Neural progenitor cell (in vitro differentiated cells): Measurements from ENCODE around the gene PDE7B. TPM values are rescaled to one million over a fixed set of nuclear protein-coding genes. Genes with fewer than 3 reads are reported as not detected.

Source experiments
- DNase-seq: peaks from one replicate; pipeline ENCODE4 v3.0.0-alpha.2; 2016; ENCODE audit warnings: low spot score
- H2AFZ ChIP-seq: fragments of 200-600 bp; sonication (generic); replicated peaks from 2 replicates; pipeline ENCODE4 v1.6.1; 2016; ENCODE audit warnings: antibody characterized with exemption
- H3F3A ChIP-seq: fragments of 200-600 bp; sonication (generic); 2 replicates; pipeline ENCODE4 v1.6.1; 2016; ENCODE audit warnings: antibody characterized with exemption, low read depth
- H3K27ac ChIP-seq: fragments of 200-600 bp; sonication (generic); 2 replicates; pipeline ENCODE4 v1.5.1; 2016; ENCODE audit warnings: mild to moderate bottlenecking
- H3K27me3 ChIP-seq: fragments of 200-600 bp; sonication (generic); 2 replicates; pipeline ENCODE4 v1.6.1; 2016; ENCODE audit warnings: mild to moderate bottlenecking, moderate library complexity
- H3K36me3 ChIP-seq: fragments of 200-600 bp; sonication (generic); 2 replicates; pipeline ENCODE4 v1.5.1; 2016
- H3K4me1 ChIP-seq: fragments of 200-600 bp; sonication (generic); 2 replicates; pipeline ENCODE4 v1.6.1; 2016; ENCODE audit warnings: mixed run types
- H3K4me2 ChIP-seq: fragments of 200-600 bp; sonication (generic); 2 replicates; pipeline ENCODE4 v1.6.1; 2016
- H3K4me3 ChIP-seq: fragments of 200-600 bp; sonication (generic); 2 replicates; pipeline ENCODE4 v1.5.1; 2016
- H3K79me2 ChIP-seq: fragments of 200-600 bp; sonication (generic); 2 replicates; pipeline ENCODE4 v1.6.1; 2016; ENCODE audit warnings: low read depth
- H3K9ac ChIP-seq: fragments of 200-600 bp; sonication (generic); 2 replicates; pipeline ENCODE4 v1.6.1; 2016
- H3K9me3 ChIP-seq: fragments of 200-600 bp; sonication (generic); 2 replicates; pipeline ENCODE4 v1.5.1; 2016; ENCODE audit warnings: low read depth
- H4K20me1 ChIP-seq: fragments of 200-600 bp; sonication (generic); 2 replicates; pipeline ENCODE4 v1.6.1; 2016; ENCODE audit warnings: low read depth
- H3K27ac Mint-ChIP-seq: 3 replicates; pipeline ENCODE4 v1.8.0; 2021; ENCODE audit warnings: mixed read lengths
- H3K27me3 Mint-ChIP-seq: 2 replicates; pipeline ENCODE4 v1.8.0; 2022; ENCODE audit warnings: low read depth, mild to moderate bottlenecking, inconsistent platforms, moderate library complexity, mixed read lengths; ENCODE audit not compliant: insufficient read depth
- H3K36me3 Mint-ChIP-seq: 3 replicates; pipeline ENCODE4 v1.8.0; 2021; ENCODE audit warnings: mixed read lengths
- H3K4me1 Mint-ChIP-seq: 3 replicates; pipeline ENCODE4 v1.8.0; 2021; ENCODE audit warnings: mixed read lengths
- H3K4me3 Mint-ChIP-seq: 3 replicates; pipeline ENCODE4 v1.8.0; 2021; ENCODE audit warnings: mild to moderate bottlenecking, moderate library complexity, mixed read lengths
- H3K9me3 Mint-ChIP-seq: 3 replicates; pipeline ENCODE4 v1.8.0; 2020; ENCODE audit warnings: mixed read lengths
- CTCF ChIP-seq: fragments of 200-600 bp; sonication (generic); IDR thresholded peaks from 2 replicates; pipeline ENCODE4 v1.5.1; 2017; ENCODE audit warnings: antibody characterized with exemption, mild to moderate bottlenecking
- EZH2 ChIP-seq: fragments of 200-600 bp; sonication (generic); IDR thresholded peaks from 2 replicates; pipeline ENCODE4 v1.6.1; 2017; ENCODE audit warnings: antibody characterized with exemption, mild to moderate bottlenecking, moderate library complexity
- EZH2phosphoT487 ChIP-seq: fragments of 200-600 bp; sonication (generic); IDR thresholded peaks from 2 replicates; pipeline ENCODE4 v1.6.1; 2017; ENCODE audit warnings: antibody characterized with exemption
- total RNA-seq: library from RNA; depleted of rRNA; stranded (reverse); fragments of >200 nt; gene quantifications from 2 replicates; pipeline ENCODE4 v1.2.3, GENCODE V29; 2015; ENCODE audit warnings: low replicate concordance

Gene PDE7B
- total RNA-seq, 1 donor from 2014 or later: 0.04 TPM

- Histone ChIP-seq H3K9me3 (no peaks in the 10 kb centered on the region), H3K36me3 (no peaks in the 10 kb centered on the region), H3K4me2 (no peak overlapping the region), H2AFZ (no peak overlapping the region), H3K79me2 (no peaks in the 10 kb centered on the region), H3F3A (no peaks in the 10 kb centered on the region), H3K4me3 (no peak overlapping the region), H3K27ac (no peak overlapping the region), H3K27me3 (no peaks in the 10 kb centered on the region), H3K4me1 (no peaks in the 10 kb centered on the region), H4K20me1 (no peaks in the 10 kb centered on the region), H3K9ac (no peak overlapping the region)
- Mint-ChIP-seq H3K9me3 (no peaks in the 10 kb centered on the region), H3K27ac (no peak overlapping the region), H3K36me3 (peaks cover 2% of the 10 kb centered on the region), H3K27me3 (no peaks in the 10 kb centered on the region), H3K4me1 (peaks cover 20% of the 10 kb centered on the region), H3K4me3 (no peak overlapping the region)
- TF ChIP-seq EZH2 (no peak), CTCF (no peak), EZH2phosphoT487 (no peak)
- no peak for DNase-seq
These were observed 310.4 kb downstream of the PDE7B start for GRCh38 chr6:136161950-136162349.

- Mint-ChIP-seq H3K27ac (no peak overlapping the region), H3K36me3 (peaks cover 2% of the 10 kb centered on the region), H3K27me3 (no peaks in the 10 kb centered on the region), H3K9me3 (no peaks in the 10 kb centered on the region), H3K4me3 (no peak overlapping the region), H3K4me1 (peaks cover 15% of the 10 kb centered on the region)
- no peak overlapping the region for H3K4me2 ChIP-seq
- H3K36me3 ChIP-seq: no peaks in the 10 kb centered on the region
- no peaks in the 10 kb centered on the region for H3F3A ChIP-seq
- no peak overlapping the region for H2AFZ ChIP-seq
- no peaks in the 10 kb centered on the region for H3K4me1 ChIP-seq
- H3K27me3 ChIP-seq: no peaks in the 10 kb centered on the region
- no peaks in the 10 kb centered on the region for H3K9me3 ChIP-seq
- no peaks in the 10 kb centered on the region for H3K79me2 ChIP-seq
- H3K4me3 ChIP-seq: no peak overlapping the region
- no peak overlapping the region for H3K27ac ChIP-seq
- H4K20me1 ChIP-seq: no peaks in the 10 kb centered on the region
- no peak for TF ChIP-seq CTCF
- TF ChIP-seq EZH2phosphoT487: no peak
- no peak for TF ChIP-seq EZH2
- no peak for DNase-seq
- no peak overlapping the region for H3K9ac ChIP-seq
These were observed 311.8 kb downstream of the PDE7B start for GRCh38 chr6:136163260-136163659.

GRCh38 chr6:136166815-136167214, 315.3 kb downstream of the PDE7B start:
- Histone ChIP-seq H3F3A (no peaks in the 10 kb centered on the region), H3K36me3 (no peaks in the 10 kb centered on the region), H3K9ac (no peak overlapping the region), H3K27me3 (no peaks in the 10 kb centered on the region), H3K4me3 (no peak overlapping the region), H3K4me1 (no peaks in the 10 kb centered on the region), H3K27ac (no peak overlapping the region), H2AFZ (no peak overlapping the region), H3K9me3 (no peaks in the 10 kb centered on the region), H3K79me2 (no peaks in the 10 kb centered on the region), H3K4me2 (no peak overlapping the region), H4K20me1 (no peaks in the 10 kb centered on the region)
- DNase-seq: no peak
- no peaks in the 10 kb centered on the region for H3K9me3 Mint-ChIP-seq
- H3K36me3 Mint-ChIP-seq: peaks cover 2% of the 10 kb centered on the region
- H3K27me3 Mint-ChIP-seq: no peaks in the 10 kb centered on the region
- H3K4me1 Mint-ChIP-seq: no peaks in the 10 kb centered on the region
- no peak overlapping the region for H3K4me3 Mint-ChIP-seq
- TF ChIP-seq EZH2phosphoT487: no peak
- no peak for TF ChIP-seq EZH2
- no peak for TF ChIP-seq CTCF
- H3K27ac Mint-ChIP-seq: no peak overlapping the region
